Fibroblast of lung (primary cell): ENCODE data around the gene ISY1. TPM values are rescaled to one million over a fixed set of nuclear protein-coding genes. Genes with fewer than 3 reads are reported as not detected.
"Not testable (repeated sequence)": the region's sequence is repeated elsewhere in the genome, so short reads cannot be mapped to it uniquely, and the experiment has no call there.

Experiments
- DNase-seq, 2 donors: peaks; one replicate each; pipeline versions ENCODE4 v3.0.0 to v3.0.0-alpha.2; 2010; ENCODE audit warnings: low read depth in 2 of 2
- H2AFZ ChIP-seq: 2 replicates; pipeline ENCODE4 v1.5.1; 2012; ENCODE audit warnings: low read length, control low read depth, inconsistent platforms
- H3K27ac ChIP-seq: 2 replicates; pipeline ENCODE4 v1.5.1; 2011; ENCODE audit warnings: low read length, control low read depth; ENCODE audit not compliant: insufficient read depth
- H3K27me3 ChIP-seq: 2 replicates; pipeline ENCODE4 v1.5.1; 2011; ENCODE audit warnings: mild to moderate bottlenecking, low read length; ENCODE audit not compliant: control insufficient read depth, insufficient read depth
- H3K36me3 ChIP-seq: 2 replicates; pipeline ENCODE4 v1.5.1; 2011; ENCODE audit warnings: low read length; ENCODE audit not compliant: control insufficient read depth, insufficient read depth
- H3K4me1 ChIP-seq: 2 replicates; pipeline ENCODE4 v1.5.1; 2011; ENCODE audit warnings: low read length; ENCODE audit not compliant: control insufficient read depth, insufficient read depth; ENCODE audit errors: extremely low read depth
- H3K4me2 ChIP-seq: 2 replicates; pipeline ENCODE4 v1.5.1; 2011; ENCODE audit warnings: low read length, control low read depth; ENCODE audit not compliant: insufficient read depth; ENCODE audit errors: extremely low read depth
- H3K4me3 ChIP-seq, 4 experiments: fragments of 200-600 bp in 1 of 4; sonication (generic) in 1 of 4; replicated peaks in 1 of 4; 2 replicates each; pipeline ENCODE4 v1.5.1; 2011 to 2016; ENCODE audit warnings: low read length in 4 of 4, low read depth in 3 of 4, mild to moderate bottlenecking in 3 of 4, control low read depth in 2 of 4, inconsistent platforms in 1 of 4, mixed read lengths in 1 of 4; ENCODE audit not compliant: insufficient read depth in 1 of 4; ENCODE audit errors: control extremely low read depth in 1 of 4
- H3K79me2 ChIP-seq: 2 replicates; pipeline ENCODE4 v1.5.1; 2012; ENCODE audit warnings: mild to moderate bottlenecking, low read length, inconsistent platforms; ENCODE audit not compliant: control insufficient read depth, insufficient read depth
- H3K9ac ChIP-seq: 2 replicates; pipeline ENCODE4 v1.5.1; 2011; ENCODE audit warnings: mild to moderate bottlenecking, low read length, control low read depth; ENCODE audit not compliant: insufficient read depth
- H3K9me3 ChIP-seq: 2 replicates; pipeline ENCODE4 v1.5.1; 2012; ENCODE audit warnings: low read depth, low read length; ENCODE audit not compliant: control insufficient read depth, insufficient read depth
- H4K20me1 ChIP-seq: 2 replicates; pipeline ENCODE4 v1.5.1; 2011; ENCODE audit warnings: low read length; ENCODE audit not compliant: control insufficient read depth, insufficient read depth; ENCODE audit errors: extremely low read depth
- EZH2 ChIP-seq: IDR thresholded peaks from 2 replicates; pipeline ENCODE4 v1.5.1; 2012; ENCODE audit warnings: low read length, control low read depth, mild to moderate bottlenecking; ENCODE audit errors: missing control alignments
- polyA plus RNA-seq, 2 donors: library from polyadenylated mRNA; depleted of rRNA in 1 of 2; stranded (reverse) in 1 of 2; unstranded in 1 of 2; fragments of >200 nt; gene quantifications; 2 replicates each; pipeline ENCODE4 v1.2.1, GENCODE V29; 2011 to 2012; ENCODE audit warnings: missing spikeins in 1 of 2
- total RNA-seq: library from RNA; depleted of rRNA; stranded (reverse); fragments of >200 nt; gene quantifications from 2 replicates; pipeline ENCODE4 v1.2.1, GENCODE V29; 2014
- TF ChIP-seq, protein P1 (sequence below), 2 donors: IDR thresholded peaks in 1 of 2; conservative IDR thresholded peaks in 1 of 2; 1 replicate in 1 of 2; 2 replicates in 1 of 2; pipeline ENCODE4 v1.5.1; 2011 to 2012; ENCODE audit warnings: low read length in 2 of 2, control low read depth in 1 of 2, inconsistent platforms in 1 of 2, low read depth in 1 of 2, mild to moderate bottlenecking in 1 of 2

ISY1 gene
- total and polyA plus RNA-seq, 2 donors (not counting 1 experiment from before 2014, with no cell fraction given) = 34.8 to 39.6 TPM

DNA sequence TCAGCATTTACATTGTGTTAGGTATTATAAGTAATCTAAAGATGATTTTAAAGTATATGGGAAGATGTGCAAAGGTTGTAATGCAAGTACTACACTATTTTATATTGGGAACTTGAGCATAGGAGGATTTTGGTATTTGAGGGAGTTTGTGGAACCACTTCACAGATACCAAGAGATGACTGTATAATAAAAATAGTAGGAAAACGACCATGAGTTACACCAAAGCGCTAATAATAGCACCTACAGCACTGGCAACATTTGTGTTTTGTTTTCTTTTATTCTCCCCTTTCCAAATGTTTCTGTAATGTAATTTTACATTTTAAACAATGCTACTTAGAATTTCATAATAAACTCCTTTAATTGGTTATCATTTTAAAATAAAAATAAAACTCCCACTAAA, 12.3 kb upstream of the ISY1 start:
- Histone ChIP-seq H3K27ac (no peak overlapping the region), H3K4me1 (no peaks in the 10 kb centered on the region), H2AFZ (no peak overlapping the region), H3K9me3 (no peaks in the 10 kb centered on the region), H3K9ac (no peak overlapping the region), H3K4me2 (no peak overlapping the region), H4K20me1 (peaks cover 15% of the 10 kb centered on the region), H3K27me3 (no peaks in the 10 kb centered on the region), H3K4me3 (no peak overlapping the region), H3K79me2 (peaks cover 82% of the 10 kb centered on the region), H3K36me3 (peaks cover 15% of the 10 kb centered on the region)
- no peak for TF ChIP-seq EZH2
- TF ChIP-seq, protein P1, sequence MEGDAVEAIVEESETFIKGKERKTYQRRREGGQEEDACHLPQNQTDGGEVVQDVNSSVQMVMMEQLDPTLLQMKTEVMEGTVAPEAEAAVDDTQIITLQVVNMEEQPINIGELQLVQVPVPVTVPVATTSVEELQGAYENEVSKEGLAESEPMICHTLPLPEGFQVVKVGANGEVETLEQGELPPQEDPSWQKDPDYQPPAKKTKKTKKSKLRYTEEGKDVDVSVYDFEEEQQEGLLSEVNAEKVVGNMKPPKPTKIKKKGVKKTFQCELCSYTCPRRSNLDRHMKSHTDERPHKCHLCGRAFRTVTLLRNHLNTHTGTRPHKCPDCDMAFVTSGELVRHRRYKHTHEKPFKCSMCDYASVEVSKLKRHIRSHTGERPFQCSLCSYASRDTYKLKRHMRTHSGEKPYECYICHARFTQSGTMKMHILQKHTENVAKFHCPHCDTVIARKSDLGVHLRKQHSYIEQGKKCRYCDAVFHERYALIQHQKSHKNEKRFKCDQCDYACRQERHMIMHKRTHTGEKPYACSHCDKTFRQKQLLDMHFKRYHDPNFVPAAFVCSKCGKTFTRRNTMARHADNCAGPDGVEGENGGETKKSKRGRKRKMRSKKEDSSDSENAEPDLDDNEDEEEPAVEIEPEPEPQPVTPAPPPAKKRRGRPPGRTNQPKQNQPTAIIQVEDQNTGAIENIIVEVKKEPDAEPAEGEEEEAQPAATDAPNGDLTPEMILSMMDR (conservative IDR thresholded peaks at IDR 0.05 in 1 of 2, IDR thresholded peaks at IDR 0.05 in 1 of 2; ENCODE audit: low read depth in 1 of 2, low read length in 2 of 2) = no peak
- DNase-seq = no peak

DNA sequence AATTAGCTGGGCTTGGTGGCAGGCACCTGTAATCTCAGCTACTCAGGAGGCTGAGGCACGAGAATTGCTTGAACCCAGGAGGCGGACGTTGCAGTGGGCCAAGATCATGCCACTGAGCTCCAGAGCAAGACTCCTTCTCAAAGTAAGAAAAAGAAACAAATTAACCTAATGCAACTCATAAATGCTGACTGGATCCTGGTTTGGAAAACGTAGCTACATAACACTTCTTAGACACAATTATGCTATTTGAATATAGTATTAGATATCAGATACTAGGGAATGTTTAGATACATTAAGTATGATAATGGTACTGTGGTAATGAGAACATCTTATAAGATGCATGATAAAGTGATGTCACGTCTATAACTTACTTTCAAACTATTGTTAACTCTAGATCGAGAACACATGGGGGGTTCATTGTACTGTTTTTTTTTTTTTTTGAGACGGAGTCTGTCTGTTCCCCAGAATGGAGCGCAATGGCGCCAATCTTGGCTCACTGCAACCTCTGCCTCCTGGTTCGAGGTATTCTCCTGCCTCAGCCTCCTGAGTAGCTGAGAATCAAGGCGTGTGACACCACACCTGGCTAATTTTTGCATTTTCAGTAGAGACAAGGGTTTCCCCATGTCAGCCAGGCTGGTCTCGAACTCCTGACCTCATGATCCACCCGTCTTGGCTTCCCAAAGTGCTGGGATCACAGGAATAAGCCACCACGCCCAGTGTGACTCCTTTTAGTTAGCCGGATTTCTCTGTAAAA, 5.9 kb upstream of the ISY1 start:
- H3K27me3 ChIP-seq = no peaks in the 10 kb centered on the region
- no peak for DNase-seq
- peaks cover 22% of the 10 kb centered on the region for H3K36me3 ChIP-seq
- H3K9me3 ChIP-seq = no peaks in the 10 kb centered on the region
- peaks cover 3% of the 10 kb centered on the region for H3K4me1 ChIP-seq
- H3K79me2 ChIP-seq = peaks cover 19% of the 10 kb centered on the region
- H3K4me2 ChIP-seq = no peak overlapping the region
- no peaks in the 10 kb centered on the region for H4K20me1 ChIP-seq
- no peak overlapping the region for H3K27ac ChIP-seq
- no peak overlapping the region for H3K9ac ChIP-seq
- H2AFZ ChIP-seq = no peak overlapping the region
- no peak overlapping the region for H3K4me3 ChIP-seq
- TF ChIP-seq, protein P1 (conservative IDR thresholded peaks at IDR 0.05 in 1 of 2, IDR thresholded peaks at IDR 0.05 in 1 of 2; ENCODE audit: low read depth in 1 of 2, low read length in 2 of 2) = no peak
- TF ChIP-seq EZH2 = no peak

DNA sequence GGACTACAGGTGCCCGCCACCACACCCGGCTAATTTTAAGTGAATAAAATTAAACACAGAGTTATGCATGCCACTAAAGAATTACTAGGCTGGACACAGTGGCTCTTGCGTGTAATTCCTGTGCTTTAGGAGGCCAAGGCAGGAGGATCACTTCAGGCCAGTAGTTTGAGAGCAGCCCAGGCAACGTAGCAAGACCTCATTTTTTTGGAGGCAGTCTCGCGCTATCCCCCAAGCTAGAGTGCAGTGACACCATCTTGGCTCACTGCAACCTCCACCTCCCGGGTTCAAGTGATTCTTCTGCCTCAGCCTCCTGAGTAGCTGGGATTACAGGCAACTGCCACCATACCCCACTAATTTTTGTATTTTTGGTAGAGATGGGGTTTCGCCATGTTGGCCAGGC, 4.7 kb upstream of the ISY1 start:
- H3K36me3 ChIP-seq = peaks cover 16% of the 10 kb centered on the region
- not testable (repeated sequence) for H2AFZ ChIP-seq, DNase-seq, H3K4me3 ChIP-seq, H3K27me3 ChIP-seq, H3K9me3 ChIP-seq, H3K79me2 ChIP-seq, H3K4me1 ChIP-seq, H4K20me1 ChIP-seq, H3K9ac ChIP-seq, H3K4me2 ChIP-seq, H3K27ac ChIP-seq
